ENCODE data around the gene GOLGA8R.
"Not testable (repeated sequence)": the region's sequence is repeated elsewhere in the genome, so short reads cannot be mapped to it uniquely, and the experiment has no call there.

The GOLGA8R gene

DNA sequence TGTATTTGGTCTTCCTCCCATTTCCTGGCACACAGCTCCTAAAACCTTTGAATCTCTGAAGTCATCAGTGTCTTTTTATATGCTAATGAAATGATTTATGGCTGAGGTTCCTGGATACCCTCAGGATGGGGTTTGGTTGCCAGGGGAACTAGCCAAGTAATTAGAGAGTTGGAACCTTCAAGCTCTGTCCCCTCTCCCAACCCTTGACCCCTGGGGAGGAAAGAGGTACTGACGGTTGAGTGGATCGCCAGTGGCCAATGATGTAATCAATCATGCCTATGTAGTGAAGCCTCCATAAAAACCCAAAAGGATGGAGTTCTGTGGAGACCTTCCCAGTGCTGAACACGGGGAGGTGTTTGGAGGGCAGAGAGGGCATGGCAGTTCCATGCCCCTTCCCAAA is 45.8 kb downstream of the GOLGA8R start:
- DNase-seq (ENCODE audit: low spot score); in situ Hi-C loops (cut with MboI; ENCODE audit: low pct_unique_long_range_greater_than_20kb, low sequenced_read_pairs, unreplicated experiment): not testable (repeated sequence)

GRCh38 chr15:30367246-30367645 is 46.8 kb downstream of the GOLGA8R start:
- DNase-seq (ENCODE audit: low spot score); in situ Hi-C loops (cut with MboI; ENCODE audit: low pct_unique_long_range_greater_than_20kb, low sequenced_read_pairs, unreplicated experiment): not testable (repeated sequence)

DNA sequence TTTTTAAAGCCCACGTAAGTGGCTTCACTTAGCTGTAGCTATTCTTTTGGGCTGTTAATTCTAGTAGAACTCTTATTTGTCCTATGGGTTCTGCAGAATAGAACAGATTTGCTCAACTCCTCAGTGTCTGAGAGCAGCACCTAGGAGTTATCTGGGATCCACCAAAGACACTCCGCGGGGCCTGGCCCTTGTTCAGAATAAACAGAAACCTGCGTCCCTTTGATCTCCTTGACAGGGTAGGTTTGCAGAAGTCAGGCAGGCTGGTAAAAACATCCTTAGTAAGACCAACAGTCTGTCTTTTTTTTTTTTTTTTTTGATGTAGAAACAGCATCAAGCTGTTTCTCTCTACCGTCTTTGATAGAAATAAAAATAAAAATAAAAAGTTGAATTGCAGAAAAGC is 52.7 kb downstream of the GOLGA8R start:
- DNase-seq (ENCODE audit: low spot score); in situ Hi-C loops (cut with MboI; ENCODE audit: low pct_unique_long_range_greater_than_20kb, low sequenced_read_pairs, unreplicated experiment): not testable (repeated sequence)

- DNase-seq (ENCODE audit: low spot score); in situ Hi-C loops (cut with MboI; ENCODE audit: low pct_unique_long_range_greater_than_20kb, low sequenced_read_pairs, unreplicated experiment): not testable (repeated sequence)
These were observed 53.1 kb downstream of the GOLGA8R start for GRCh38 chr15:30360990-30361389.

GRCh38 chr15:30355043-30355442 is 59.0 kb downstream of the GOLGA8R start:
- DNase-seq (ENCODE audit: low spot score); in situ Hi-C loops (cut with MboI; ENCODE audit: low pct_unique_long_range_greater_than_20kb, low sequenced_read_pairs, unreplicated experiment): not testable (repeated sequence)

Data from GM13977 (cell line).